HepG2 (cell line): ENCODE data around the gene PSMA7. TPM values are rescaled to one million over a fixed set of nuclear protein-coding genes. Genes with fewer than 3 reads are reported as not detected.

ENCODE experiments used
- AGO1 ChIP-seq: fragments of 200-400 bp; formaldehyde crosslinking; IDR thresholded peaks from 2 replicates; pipeline ENCODE4 v1.6.1; 2017; ENCODE audit warnings: mild to moderate bottlenecking, low read depth, low read length, moderate library complexity; ENCODE audit not compliant: poor library complexity, severe bottlenecking
- SALL1 ChIP-seq: sonication (generic); formaldehyde crosslinking; IDR thresholded peaks from 2 replicates; pipeline ENCODE4 v1.8.0; 2022; ENCODE audit warnings: mild to moderate bottlenecking, missing genetic modification reagents
- TMF1 ChIP-seq: sonication (generic); formaldehyde crosslinking; IDR thresholded peaks from 2 replicates; pipeline ENCODE4 v1.8.1; 2022; ENCODE audit warnings: low read depth, missing genetic modification reagents
- ZBTB49 ChIP-seq: sonication (generic); formaldehyde crosslinking; IDR thresholded peaks from 2 replicates; pipeline ENCODE4 v1.4.0; 2020; ENCODE audit warnings: missing genetic modification reagents, borderline replicate concordance
- ZKSCAN1 ChIP-seq: fragments of 150-350 bp; IDR thresholded peaks from 2 replicates; pipeline ENCODE4 v1.6.1; 2014; ENCODE audit warnings: low read length
- ZNF30 ChIP-seq: sonication (generic); formaldehyde crosslinking; IDR thresholded peaks from 2 replicates; pipeline ENCODE4 v1.5.0; 2020; ENCODE audit warnings: mild to moderate bottlenecking, missing genetic modification reagents
- ZNF788 ChIP-seq: sonication (generic); formaldehyde crosslinking; IDR thresholded peaks from 2 replicates; pipeline ENCODE4 v1.5.0; 2020; ENCODE audit warnings: mild to moderate bottlenecking, missing genetic modification reagents, borderline replicate concordance
- polyA plus RNA-seq, 8 experiments: library from polyadenylated mRNA; depleted of rRNA in 3 of 8; stranded (reverse) in 7 of 8; unstranded in 1 of 8; fragments of >200 nt; fragmentation: Illumina TruSeq in 4 of 8; extraction: Trizol in 4 of 8; gene quantifications; 2 replicates each; pipeline versions ENCODE4 v1.2.1 to v1.2.3, GENCODE V29; 2011 to 2016; ENCODE audit warnings: low read depth in 4 of 8, missing spikeins in 1 of 8, mixed read lengths in 1 of 8; ENCODE audit not compliant: insufficient read depth in 1 of 8
- total RNA-seq, 5 experiments: library from RNA; depleted of rRNA; stranded (reverse); fragments of >200 nt; fragmentation: Illumina TruSeq; extraction: Trizol; gene quantifications; 2 replicates each; pipeline ENCODE4 v1.2.3, GENCODE V29; 2016; ENCODE audit warnings: low read depth in 1 of 5
- TF ChIP-seq, protein P1 (sequence below): sonication (generic); formaldehyde crosslinking; IDR thresholded peaks from 2 replicates; pipeline ENCODE4 v1.5.0; 2020; ENCODE audit warnings: mild to moderate bottlenecking, missing genetic modification reagents, borderline replicate concordance
- TF ChIP-seq, protein P2 (sequence below): sonication (generic); formaldehyde crosslinking; IDR thresholded peaks from 2 replicates; pipeline ENCODE4 v1.5.0; 2020; ENCODE audit warnings: missing genetic modification reagents, mild to moderate bottlenecking, borderline replicate concordance
- TF ChIP-seq, protein P3 (sequence below): fragments of 450-650 bp; IDR thresholded peaks from 2 replicates; pipeline ENCODE4 v1.6.1; 2017
- TF ChIP-seq, protein P4 (sequence below): sonication (generic); formaldehyde crosslinking; IDR thresholded peaks from 2 replicates; pipeline ENCODE4; 2020; ENCODE audit warnings: missing genetic modification reagents, mild to moderate bottlenecking, borderline replicate concordance

Gene PSMA7
- total and polyA plus RNA-seq, 2 of the 13 experiments (the other 11 are each of a cell fraction or from before 2014, with no cell fraction given) = 531 to 631 TPM

DNA sequence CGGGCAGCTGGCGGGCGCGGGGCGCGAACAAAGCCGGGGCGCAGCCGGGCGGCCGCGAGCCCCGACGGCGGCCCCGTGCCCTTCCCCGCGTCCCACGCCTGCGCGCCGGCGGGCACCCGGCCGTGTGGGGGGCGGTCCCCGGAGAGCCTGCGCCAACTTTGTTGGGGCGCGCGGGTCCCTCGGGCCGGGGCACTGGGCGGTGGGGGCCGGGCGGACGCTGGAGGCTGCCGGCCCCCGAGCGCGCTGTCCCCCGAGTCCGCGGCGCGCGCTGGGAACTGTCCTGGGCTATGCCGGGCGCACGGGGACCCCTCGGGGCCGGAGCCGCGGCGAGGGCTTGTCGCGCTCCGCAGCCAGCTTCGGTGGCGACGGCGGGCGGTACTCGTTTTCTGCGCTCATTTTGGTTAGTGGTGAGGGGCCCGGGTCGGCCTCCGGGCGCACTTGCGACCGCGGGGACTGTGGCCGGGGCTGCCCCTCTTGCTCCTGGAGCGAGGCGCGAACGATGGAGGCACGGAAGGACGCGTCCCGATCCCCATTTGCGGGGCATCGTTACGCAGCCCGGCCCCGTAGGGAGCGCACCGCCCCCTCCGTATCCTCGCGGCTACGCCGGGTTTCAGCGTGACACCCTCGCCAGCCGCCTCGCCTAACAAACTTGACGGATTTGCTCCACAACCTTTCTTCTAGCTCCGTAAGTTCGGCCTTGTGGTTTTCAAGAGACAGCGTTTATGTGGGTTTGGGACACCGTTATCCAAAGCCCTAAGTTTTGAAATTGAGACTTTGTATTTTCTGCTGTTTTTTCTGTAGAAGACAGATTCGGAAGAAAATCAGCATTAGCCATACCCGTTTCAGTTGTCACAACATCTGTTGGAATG is 997 bp upstream of the PSMA7 start (continued):
- TF ChIP-seq ZNF788 (peak; percentile 73; the same call in 1 of the 2 replicates), TMF1 (CRISPR knock-in tag) (no peak; the same call in none of the 2 replicates), SALL1 (no peak), AGO1 (no peak), ZBTB49 (CRISPR knock-in tag) (no peak), ZNF30 (CRISPR knock-in tag) (no peak), ZKSCAN1 (no peak)
- TF ChIP-seq, protein P1, sequence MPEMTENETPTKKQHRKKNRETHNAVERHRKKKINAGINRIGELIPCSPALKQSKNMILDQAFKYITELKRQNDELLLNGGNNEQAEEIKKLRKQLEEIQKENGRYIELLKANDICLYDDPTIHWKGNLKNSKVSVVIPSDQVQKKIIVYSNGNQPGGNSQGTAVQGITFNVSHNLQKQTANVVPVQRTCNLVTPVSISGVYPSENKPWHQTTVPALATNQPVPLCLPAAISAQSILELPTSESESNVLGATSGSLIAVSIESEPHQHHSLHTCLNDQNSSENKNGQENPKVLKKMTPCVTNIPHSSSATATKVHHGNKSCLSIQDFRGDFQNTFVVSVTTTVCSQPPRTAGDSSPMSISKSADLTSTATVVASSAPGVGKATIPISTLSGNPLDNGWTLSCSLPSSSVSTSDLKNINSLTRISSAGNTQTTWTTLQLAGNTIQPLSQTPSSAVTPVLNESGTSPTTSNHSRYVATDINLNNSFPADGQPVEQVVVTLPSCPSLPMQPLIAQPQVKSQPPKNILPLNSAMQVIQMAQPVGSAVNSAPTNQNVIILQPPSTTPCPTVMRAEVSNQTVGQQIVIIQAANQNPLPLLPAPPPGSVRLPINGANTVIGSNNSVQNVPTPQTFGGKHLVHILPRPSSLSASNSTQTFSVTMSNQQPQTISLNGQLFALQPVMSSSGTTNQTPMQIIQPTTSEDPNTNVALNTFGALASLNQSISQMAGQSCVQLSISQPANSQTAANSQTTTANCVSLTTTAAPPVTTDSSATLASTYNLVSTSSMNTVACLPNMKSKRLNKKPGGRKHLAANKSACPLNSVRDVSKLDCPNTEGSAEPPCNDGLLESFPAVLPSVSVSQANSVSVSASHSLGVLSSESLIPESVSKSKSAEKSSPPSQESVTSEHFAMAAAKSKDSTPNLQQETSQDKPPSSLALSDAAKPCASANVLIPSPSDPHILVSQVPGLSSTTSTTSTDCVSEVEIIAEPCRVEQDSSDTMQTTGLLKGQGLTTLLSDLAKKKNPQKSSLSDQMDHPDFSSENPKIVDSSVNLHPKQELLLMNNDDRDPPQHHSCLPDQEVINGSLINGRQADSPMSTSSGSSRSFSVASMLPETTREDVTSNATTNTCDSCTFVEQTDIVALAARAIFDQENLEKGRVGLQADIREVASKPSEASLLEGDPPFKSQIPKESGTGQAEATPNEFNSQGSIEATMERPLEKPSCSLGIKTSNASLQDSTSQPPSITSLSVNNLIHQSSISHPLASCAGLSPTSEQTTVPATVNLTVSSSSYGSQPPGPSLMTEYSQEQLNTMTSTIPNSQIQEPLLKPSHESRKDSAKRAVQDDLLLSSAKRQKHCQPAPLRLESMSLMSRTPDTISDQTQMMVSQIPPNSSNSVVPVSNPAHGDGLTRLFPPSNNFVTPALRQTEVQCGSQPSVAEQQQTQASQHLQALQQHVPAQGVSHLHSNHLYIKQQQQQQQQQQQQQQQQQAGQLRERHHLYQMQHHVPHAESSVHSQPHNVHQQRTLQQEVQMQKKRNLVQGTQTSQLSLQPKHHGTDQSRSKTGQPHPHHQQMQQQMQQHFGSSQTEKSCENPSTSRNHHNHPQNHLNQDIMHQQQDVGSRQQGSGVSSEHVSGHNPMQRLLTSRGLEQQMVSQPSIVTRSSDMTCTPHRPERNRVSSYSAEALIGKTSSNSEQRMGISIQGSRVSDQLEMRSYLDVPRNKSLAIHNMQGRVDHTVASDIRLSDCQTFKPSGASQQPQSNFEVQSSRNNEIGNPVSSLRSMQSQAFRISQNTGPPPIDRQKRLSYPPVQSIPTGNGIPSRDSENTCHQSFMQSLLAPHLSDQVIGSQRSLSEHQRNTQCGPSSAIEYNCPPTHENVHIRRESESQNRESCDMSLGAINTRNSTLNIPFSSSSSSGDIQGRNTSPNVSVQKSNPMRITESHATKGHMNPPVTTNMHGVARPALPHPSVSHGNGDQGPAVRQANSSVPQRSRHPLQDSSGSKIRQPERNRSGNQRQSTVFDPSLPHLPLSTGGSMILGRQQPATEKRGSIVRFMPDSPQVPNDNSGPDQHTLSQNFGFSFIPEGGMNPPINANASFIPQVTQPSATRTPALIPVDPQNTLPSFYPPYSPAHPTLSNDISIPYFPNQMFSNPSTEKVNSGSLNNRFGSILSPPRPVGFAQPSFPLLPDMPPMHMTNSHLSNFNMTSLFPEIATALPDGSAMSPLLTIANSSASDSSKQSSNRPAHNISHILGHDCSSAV (CRISPR knock-in tag) = no peak
- TF ChIP-seq, protein P2, sequence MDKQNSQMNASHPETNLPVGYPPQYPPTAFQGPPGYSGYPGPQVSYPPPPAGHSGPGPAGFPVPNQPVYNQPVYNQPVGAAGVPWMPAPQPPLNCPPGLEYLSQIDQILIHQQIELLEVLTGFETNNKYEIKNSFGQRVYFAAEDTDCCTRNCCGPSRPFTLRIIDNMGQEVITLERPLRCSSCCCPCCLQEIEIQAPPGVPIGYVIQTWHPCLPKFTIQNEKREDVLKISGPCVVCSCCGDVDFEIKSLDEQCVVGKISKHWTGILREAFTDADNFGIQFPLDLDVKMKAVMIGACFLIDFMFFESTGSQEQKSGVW (CRISPR knock-in tag) = no peak
- TF ChIP-seq, protein P3, sequence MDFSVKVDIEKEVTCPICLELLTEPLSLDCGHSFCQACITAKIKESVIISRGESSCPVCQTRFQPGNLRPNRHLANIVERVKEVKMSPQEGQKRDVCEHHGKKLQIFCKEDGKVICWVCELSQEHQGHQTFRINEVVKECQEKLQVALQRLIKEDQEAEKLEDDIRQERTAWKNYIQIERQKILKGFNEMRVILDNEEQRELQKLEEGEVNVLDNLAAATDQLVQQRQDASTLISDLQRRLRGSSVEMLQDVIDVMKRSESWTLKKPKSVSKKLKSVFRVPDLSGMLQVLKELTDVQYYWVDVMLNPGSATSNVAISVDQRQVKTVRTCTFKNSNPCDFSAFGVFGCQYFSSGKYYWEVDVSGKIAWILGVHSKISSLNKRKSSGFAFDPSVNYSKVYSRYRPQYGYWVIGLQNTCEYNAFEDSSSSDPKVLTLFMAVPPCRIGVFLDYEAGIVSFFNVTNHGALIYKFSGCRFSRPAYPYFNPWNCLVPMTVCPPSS = no peak
- TF ChIP-seq, protein P4, sequence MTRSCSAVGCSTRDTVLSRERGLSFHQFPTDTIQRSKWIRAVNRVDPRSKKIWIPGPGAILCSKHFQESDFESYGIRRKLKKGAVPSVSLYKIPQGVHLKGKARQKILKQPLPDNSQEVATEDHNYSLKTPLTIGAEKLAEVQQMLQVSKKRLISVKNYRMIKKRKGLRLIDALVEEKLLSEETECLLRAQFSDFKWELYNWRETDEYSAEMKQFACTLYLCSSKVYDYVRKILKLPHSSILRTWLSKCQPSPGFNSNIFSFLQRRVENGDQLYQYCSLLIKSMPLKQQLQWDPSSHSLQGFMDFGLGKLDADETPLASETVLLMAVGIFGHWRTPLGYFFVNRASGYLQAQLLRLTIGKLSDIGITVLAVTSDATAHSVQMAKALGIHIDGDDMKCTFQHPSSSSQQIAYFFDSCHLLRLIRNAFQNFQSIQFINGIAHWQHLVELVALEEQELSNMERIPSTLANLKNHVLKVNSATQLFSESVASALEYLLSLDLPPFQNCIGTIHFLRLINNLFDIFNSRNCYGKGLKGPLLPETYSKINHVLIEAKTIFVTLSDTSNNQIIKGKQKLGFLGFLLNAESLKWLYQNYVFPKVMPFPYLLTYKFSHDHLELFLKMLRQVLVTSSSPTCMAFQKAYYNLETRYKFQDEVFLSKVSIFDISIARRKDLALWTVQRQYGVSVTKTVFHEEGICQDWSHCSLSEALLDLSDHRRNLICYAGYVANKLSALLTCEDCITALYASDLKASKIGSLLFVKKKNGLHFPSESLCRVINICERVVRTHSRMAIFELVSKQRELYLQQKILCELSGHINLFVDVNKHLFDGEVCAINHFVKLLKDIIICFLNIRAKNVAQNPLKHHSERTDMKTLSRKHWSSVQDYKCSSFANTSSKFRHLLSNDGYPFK = peak; percentile 57; the same call in 1 of the 2 replicates
